Suppressor macrophage (primary cell): ENCODE measurements around the gene YARS1.

Experiments
- DNase-seq, 4 experiments: peaks; one replicate each; pipeline ENCODE4 v3.0.0-alpha.2; 2020 to 2022
- total RNA-seq, 17 experiments: gene quantifications; one replicate each; lab custom pipeline; 2026; ENCODE audit warnings: mixed read lengths in 6 of 17, inconsistent platforms in 3 of 17; lab: John Stamatoyannopoulos, UW

Gene YARS1
- total RNA-seq: 27.7 to 140 (median 107) reads per million in 17 experiments

DNA sequence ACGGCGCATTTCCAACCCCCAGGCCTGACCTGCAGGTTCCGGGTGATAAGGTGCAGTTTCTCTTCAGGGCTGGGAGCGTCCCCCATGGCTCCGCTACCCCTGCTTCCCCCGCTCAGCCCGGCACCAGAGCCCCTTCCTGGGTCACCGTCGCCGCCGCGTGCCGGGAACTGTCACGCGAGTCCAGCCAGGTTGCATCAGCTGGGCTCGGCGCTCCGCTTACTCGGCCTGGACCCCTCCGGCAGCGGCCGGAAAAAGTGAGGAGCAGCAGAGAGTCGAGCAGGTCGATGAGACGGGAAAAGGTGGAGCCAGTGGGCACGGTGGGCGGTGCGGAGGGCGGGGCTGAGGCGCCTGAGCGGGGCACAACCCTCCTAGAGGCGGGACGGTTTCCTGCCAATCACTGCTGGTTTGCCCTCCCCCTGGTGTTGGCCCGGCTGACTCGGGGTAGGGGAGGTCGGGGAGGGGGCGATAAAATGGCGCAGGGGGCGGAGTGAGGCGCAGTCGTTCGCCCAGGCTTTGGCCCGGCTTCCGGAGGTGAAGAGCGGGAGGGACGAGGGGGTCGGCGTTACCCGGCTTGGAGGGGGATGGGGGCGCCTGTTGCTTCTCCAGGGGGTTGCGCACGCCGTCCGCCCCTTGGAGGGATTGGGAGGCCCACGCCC lies at the start of gene YARS1, which contains the start of gene S100PBP:
Gene YARS1 (minus strand): TSS at position 200 of the 656 bp plus-strand sequence. CDS start 114 bp downstream, at position 86.
Gene S100PBP (plus strand): TSS at position 495 of the 656 bp plus-strand sequence. CDS start 8,447 bp downstream, outside the sequence.
- peak; percentile 99 for DNase-seq

DNA sequence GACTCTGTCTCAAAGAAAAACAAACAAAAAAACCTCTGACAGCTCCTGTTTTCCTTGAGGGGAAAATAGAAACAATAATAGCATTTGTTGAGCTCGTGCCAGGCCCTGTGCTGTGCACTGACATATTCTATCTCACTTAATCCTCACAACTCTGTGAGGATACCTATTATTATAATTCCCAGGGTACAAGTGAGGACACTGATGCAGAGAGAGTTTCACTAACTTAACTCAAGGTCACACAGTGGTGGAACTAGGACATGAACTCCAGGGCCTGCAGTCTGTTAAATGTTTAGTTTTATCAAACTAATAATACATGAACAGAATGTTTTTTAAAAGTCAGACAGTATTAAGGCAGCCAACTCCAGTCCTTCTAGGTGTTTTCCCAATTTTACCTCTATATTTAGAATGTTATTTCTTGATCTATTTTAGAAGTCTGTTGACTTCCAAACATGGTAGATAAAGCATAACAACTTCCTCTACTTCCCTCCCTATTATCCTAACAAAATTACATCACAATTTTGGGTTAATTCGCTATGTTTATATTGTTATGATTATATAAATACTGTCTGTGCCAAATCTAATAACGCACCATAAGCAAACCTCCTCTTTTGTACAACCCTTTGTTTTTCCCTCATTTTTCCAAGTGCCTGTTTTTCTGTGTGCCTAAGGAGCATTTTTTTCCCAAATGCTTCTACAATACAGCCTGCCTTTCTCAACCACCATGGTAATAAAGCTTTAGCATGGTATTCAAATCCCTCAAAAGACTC lies 48.7 kb upstream of the YARS1 start:
- no peak for DNase-seq

GRCh38 chr1:32864375-32865019 lies 47.3 kb upstream of the YARS1 start:
- DNase-seq: no peak

DNA sequence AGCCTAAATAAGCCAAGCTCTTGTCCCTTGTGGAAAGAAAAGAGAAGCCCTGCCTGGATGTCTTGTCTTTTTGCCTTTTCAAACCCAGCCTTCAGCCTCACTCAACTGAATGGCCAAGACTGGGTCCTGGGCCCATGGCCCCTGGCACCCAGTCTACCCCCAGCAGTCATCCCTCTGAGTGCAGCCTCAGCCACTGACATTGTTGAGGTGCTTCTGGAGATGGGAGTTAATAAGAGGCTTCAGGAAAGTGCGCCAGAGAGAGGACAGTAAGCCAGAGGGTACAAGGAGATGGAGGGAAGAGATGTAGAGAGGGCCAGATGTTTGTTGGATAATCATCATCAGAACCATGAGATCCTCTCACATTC lies 46.7 kb upstream of the YARS1 start:
- no peak for DNase-seq

DNA sequence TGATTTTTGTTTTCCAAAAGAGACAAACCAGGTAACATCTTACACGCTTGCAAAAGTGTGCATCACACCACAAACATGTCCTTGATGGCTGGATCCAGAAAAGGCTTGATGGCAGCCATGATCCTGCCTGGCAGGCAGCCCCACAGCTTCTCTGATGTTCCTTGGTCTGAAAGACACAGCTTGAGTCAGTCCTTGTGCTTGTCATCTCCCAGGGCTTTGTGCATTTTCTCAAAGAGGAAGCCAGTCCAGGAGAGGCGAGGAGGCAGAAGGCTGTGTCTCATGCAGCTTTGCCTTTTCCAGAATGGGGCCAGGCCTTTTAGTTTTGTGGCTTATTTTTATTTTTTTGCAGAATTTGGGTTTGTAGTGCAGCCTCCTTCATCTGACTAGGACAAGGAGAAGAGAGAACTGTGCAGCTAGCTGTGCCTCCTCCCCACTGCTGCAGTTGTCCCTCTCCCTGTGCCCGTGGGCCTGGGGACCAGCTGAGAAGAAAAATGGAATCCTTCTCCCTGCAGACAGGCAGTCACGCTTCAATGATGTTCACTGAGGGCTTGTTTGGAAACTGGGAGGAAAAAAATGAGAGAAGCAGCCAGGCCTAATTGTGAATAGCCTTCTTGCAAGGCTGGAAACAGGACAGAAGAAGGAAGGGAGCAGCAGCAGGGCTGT lies 46.2 kb upstream of the YARS1 start:
- DNase-seq: peak; percentile 57 to 71 (median 64)

DNA sequence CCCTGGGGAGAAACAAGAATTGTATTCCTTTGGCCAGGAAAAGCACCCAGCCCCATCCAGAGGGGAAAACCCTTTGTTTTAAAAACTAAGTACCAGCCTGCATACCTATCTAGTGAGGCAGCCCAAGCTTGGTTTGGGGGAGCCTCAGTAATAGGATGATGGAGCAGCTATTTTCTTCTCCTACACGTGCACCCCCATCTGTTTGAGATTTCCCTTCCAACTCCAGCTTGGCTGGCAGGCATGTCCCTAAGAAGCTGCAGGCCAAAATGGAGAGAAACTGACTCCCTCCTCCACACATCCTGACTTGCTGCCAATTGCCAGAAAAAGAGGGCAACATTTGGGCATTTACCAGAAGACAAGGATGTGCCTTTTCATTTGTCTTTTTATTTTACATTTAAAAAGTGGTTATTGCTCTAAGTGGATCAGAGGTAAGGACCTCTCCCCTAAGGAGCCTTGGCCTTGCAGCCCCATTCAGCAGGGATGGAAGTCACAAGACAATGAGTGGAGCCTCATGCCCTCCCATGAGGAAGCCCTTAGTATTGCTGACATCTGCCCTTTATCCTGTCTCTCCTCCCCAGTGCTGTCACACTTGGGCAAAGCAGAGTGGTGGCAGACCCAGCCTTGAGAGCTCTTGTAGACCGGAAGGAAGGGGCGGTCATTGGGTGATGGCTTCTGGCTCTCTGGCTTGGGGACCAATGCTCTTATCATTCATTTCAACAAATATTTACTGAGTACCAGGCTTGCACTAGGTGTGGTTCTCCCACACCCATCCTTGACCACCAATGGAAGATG lies 44.9 kb upstream of the YARS1 start:
- peak; percentile 66 to 85 (median 82) for DNase-seq

DNA sequence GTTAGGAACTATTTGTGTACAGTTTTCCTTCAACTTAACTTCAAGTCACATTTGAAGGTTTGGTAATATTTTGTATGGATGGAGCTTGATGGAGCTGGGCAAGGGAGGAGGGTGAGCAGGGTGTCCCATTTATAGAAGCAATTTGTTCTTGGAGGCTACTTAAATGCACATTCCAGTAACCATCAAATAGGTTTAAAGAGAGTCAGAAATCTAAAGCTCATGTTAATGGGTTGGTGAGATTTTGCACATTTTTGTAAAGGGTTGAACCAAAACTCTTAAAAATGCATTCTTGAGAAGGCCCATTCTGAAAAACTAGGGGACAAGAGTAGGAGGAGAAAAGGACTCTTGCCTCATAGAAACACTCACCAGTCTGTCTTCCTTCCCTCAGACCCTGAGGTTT lies 43.4 kb upstream of the YARS1 start:
- peak in 1 of 4 experiments; percentile 19 for DNase-seq

DNA sequence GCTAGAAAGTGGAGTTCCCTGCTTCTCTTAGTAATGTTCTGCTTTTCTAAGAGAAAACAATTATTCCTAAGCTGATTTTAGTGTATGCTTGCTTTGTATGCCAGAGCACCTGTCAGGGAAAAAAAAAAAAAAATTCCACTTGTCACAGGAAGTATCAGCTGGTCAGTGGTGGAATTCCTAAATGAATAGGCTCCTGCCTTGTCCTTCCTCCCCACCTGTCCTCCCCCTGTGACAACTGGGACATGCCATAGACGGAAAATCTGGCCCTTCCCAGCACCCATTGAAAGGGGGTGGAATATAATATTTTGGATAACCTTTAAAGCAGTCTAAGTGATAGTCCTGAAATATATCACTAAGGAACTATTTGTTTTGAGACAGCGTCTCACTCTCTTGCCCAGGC lies 42.8 kb upstream of the YARS1 start:
- DNase-seq: no peak

GRCh38 chr1:32858791-32859190 lies 41.6 kb upstream of the YARS1 start:
- no peak for DNase-seq

GRCh38 chr1:32858136-32858535 lies 41.0 kb upstream of the YARS1 start:
- no peak for DNase-seq

GRCh38 chr1:32855861-32856617 lies 38.9 kb upstream of the YARS1 start:
- no peak for DNase-seq

DNA sequence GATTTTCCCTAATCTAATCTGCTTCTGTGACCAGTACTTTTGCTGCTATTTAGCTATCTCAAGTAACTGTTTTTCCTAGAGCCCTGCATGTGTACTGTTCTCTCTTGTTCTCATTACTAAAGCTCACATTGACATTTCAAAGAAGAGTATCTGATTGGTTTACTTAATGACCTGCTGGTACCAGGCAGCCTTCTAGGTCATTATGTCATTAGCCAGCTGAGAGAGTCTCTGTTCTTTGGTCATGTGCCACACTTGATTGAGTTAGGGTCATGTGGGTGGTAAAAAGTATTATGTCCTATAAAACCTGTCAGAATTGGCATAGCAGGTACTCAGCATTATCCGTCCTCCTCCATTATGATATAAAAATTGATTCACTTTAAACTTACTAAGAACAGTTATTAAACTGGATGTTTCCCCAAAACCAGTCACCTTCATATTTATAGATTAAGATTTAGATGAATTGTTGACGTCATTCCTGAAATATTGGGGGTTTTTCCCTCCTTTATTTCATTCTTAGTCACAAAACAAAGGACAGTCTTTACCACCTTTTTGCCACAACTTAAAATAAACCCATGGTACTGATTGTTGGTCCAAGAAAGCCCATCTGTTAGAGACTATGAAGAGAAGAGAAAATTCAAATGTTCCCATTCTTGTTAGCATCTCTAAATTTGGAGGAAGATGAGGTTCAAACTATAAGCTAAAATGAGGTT lies 31.4 kb upstream of the YARS1 start:
- no peak for DNase-seq

DNA sequence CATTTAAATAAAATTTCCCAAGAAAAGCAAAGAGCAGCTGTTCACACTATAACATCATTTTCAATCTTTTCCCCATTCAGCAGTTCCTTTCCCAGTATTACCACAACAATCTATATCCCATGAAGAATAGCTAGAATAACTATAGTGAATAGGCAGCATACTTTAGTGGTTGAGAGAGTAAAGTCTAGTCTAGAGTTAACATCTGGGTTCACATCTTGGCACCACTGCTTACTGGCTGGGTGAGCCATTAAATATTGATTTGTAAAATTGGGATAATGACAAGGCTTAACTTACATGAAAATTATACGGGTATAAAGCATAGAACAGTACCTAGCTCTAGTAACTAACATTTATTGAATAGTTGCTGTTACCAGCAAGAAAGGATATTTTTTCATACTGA lies 14.7 kb upstream of the YARS1 start:
- DNase-seq: no peak

DNA sequence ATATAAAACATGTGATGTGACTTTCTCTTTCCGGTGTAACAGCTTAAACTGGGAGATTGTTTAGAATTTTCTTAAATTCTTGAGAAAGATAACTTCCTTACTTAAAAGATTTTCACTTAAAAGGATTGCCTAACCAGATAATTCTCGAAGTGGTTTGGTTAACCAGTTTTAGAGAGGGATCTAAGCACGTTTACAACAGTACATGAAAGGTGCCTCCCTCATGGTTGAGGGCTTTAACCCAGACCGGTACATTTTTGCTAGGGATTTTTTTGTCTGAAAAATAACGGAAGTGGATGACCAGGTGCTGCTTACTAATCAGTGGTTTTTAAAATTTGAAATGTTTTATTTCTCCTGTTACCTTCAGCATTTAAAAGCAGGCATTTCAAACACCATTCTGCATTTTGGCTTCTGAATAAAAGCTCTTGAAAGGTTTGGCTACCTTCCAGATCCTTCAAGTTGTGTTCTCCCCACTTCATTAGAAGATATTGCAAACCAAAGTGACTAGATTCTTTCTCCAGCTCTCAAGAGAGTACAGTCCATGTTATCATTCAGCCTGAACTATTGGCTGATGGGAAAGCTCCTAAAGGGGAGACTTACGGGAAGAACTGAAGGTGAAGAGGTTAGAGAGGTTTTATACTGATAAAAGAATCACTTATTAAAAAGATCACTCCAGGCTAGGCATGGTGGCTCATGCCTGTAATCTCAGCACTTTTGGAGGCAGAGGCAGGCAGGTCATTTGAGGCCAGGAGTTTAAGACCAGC lies 13.1 kb upstream of the YARS1 start:
- DNase-seq: no peak

DNA sequence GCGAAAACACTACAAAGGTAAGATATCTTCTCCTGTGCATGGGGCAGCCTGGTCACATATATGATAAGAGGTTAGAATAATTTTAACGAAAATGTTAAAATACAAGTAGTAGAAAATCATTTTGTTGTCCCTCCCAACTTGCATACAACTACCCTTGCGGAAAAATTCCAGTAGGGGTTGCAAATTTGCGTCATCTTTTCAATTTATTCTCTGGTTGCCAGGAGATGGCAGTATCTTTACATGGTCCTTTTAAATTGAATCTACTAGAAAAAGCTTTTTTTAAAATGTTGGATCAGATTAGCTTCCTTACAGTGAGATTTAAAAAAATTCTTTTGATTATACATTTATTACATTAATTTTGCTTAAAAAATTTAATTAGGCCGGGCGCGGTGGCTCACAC lies 11.2 kb upstream of the YARS1 start:
- DNase-seq: peak; percentile 5 to 41 (median 21)

- DNase-seq: peak; percentile 9 to 53 (median 43)
These were observed 8.0 kb upstream of the YARS1 start for GRCh38 chr1:32825181-32825580.

DNA sequence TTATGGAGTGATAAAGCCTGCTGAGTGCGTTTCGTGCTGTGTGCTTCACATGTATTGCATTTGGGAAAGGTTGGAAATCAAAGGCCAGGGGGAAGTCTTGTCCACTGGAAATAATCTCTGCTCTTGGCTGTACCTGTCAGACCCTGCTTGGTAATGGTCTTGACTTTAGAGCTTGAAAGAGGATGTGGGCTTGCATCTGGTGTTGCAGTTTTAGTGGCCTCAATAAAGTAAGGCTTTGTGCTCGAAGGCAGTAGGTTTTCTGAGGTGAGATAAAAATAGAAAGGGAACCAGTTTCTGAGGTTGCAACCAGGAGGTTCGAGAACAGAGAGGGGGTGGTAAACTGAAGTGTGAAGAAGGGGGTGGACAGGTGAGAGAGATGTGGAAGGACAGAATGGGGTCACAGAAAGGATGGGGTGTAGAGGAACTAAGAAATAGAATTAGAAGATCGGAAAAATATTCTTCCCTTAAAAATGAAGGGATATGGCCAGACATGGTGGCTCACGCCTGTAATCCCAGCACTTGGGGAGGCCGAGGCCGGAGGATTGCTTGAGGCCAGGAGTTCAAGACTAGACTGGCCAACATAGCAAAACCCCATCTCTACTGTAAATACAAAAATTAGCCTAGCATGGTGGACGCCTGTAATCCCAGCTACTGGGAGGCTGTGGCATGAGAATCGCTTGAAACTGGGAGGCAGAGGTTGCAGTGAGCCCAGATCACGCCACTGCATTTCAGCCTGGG lies 1.8 kb upstream of the YARS1 start:
- peak in 1 of 4 experiments; percentile 6 for DNase-seq

- peak; percentile 46 to 72 (median 56) for DNase-seq
These were observed 943 bp upstream of the YARS1 start for GRCh38 chr1:32817815-32818786.
